Measurements from ENCODE around the gene GSK3A. TPM values are rescaled to one million over a fixed set of nuclear protein-coding genes. Genes with fewer than 3 reads are reported as not detected.

Gene GSK3A
- total and polyA plus RNA-seq, 2 of the 8 experiments (the other 6 are each of a cell fraction or from before 2014, with no cell fraction given) = 55.3 to 84.0 TPM

DNA sequence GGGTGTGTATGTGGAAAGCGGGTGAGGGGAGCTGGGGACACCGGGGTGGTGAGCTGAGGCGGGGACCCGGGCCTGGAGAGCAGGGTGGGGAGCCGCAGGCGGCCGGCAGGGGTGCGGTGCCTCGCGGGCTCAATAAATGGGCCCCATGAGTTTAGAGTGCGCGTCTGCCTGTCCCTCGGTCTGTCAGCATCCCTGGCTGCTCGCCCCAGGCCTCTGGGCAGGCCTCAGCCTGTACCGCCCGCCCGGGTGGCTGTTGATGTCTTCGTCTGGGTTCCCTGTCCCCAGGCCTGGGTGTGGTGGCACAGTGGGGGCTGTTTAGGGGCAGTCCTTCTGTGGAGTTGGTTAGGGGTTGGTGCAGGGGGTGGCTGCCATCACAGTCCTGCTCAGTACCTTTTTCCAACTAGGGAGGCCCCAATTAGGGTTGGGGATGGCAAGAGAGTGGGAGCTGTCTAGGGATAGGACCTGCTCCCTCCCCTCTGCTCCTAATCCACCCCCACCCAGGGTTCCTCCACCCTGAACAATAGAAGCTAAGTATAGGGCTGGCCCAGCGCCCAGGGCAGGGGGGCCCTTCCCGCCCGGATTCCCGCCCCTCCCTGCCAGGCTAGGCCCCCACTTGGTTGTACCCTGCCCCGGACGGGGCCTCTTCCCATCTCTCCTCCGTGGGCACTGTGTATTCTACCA, 38.9 kb upstream of the GSK3A start:
- no peak overlapping the region for H3K23ac ChIP-seq (ENCODE audit: insufficient read length)
- H3K9me3 ChIP-seq (ENCODE audit: insufficient read depth in 2 of 2, low read depth in 1 of 2, low read length in 1 of 2) = no peaks in the 10 kb centered on the region
- H2BK12ac ChIP-seq (ENCODE audit: low read depth, low read length) = 0 out of 2 replicates have a peak overlapping the region, but pooled peaks have one; percentile 69
- 10% methylated on average over 16 of the region's 25 CpGs; no CpG with 5 or more reads in 1 of the 2 experiments for WGBS, 2 experiments (ENCODE audit: extremely low coverage in 1 of 2, insufficient coverage in 1 of 2, insufficient read length in 1 of 2, insufficient replicate concordance in 2 of 2, low coverage in 1 of 2, low lambda C conversion rate in 2 of 2, missing lambda C conversion rate in 1 of 2)
- peak overlapping the region; percentile 81 to 96 for H3K4me2 ChIP-seq (ENCODE audit: insufficient read depth in 1 of 2, low read depth in 2 of 2, low read length in 2 of 2)
- no peak overlapping the region for H2BK120ac ChIP-seq (replicated peaks; ENCODE audit: low read depth, low read length)
- H4K5ac ChIP-seq (ENCODE audit: insufficient read length, low read depth, low read length) = peak overlapping the region; percentile 23
- peaks cover 3 to 14% of the 10 kb centered on the region in 2 experiments for H4K20me1 ChIP-seq (replicated peaks in 1 of 2; ENCODE audit: control insufficient read depth in 1 of 2, insufficient read depth in 2 of 2, low read length in 2 of 2)
- H3K18ac ChIP-seq (ENCODE audit: extremely low read depth, low read length) = peak overlapping the region; percentile 83
- H3K14ac ChIP-seq (ENCODE audit: insufficient read length) = no peak overlapping the region
- no peak overlapping the region for H2BK15ac ChIP-seq (ENCODE audit: low read length)
- H3K9ac ChIP-seq (replicated peaks in 1 of 4; ENCODE audit: extremely low read depth in 1 of 4, low read depth in 3 of 4, low read length in 3 of 4) = peak overlapping the region in 1 of 4 experiments; percentile 16; a peak in 1 of 7 replicates
- FAIRE-seq = no peak
- peaks cover 21% of the 10 kb centered on the region for H3K79me1 ChIP-seq (ENCODE audit: low read depth, low read length)
- H3K23me2 ChIP-seq (ENCODE audit: low read depth, low read length) = peaks cover 30% of the 10 kb centered on the region
- peak in 1 of 2 experiments; percentile 73 for DNase-seq (ENCODE audit: low read depth in 1 of 2, low spot score in 2 of 2)
- H2BK20ac ChIP-seq (ENCODE audit: low read length) = peak overlapping the region; percentile 61; the same call in 1 of the 2 replicates
- no peak overlapping the region for H3K27ac ChIP-seq (ENCODE audit: low read depth, low read length)
- no peak overlapping the region for H3K4ac ChIP-seq (replicated peaks; ENCODE audit: insufficient read length, low read depth, low read length)
- peaks cover 9 to 46% (median 29%) of the 10 kb centered on the region in 4 experiments for H3K4me1 ChIP-seq (replicated peaks in 1 of 4; ENCODE audit: control insufficient read depth in 3 of 4, insufficient read depth in 4 of 4, low read length in 3 of 4)
- CTCF ChIA-PET (ENCODE audit: partially characterized antibody) = interaction anchor here (0.5 to 7.4 kb wide), 7 partner anchors 11 to 173 kb away, joined by 4 to 260 read pairs (median 5); partner anchors contain the start of gene GSK3A
- H3K56ac ChIP-seq (replicated peaks; ENCODE audit: insufficient read length, low read depth, low read length) = peak overlapping the region; percentile 35
- H3K79me2 ChIP-seq (ENCODE audit: control insufficient read depth in 1 of 2, insufficient read depth in 2 of 2, low read length in 2 of 2) = peaks cover 0 to 22% of the 10 kb centered on the region in 2 experiments; a peak in 2 of 4 replicates
- no peaks in the 10 kb centered on the region for H3K36me3 ChIP-seq (ENCODE audit: control insufficient read depth in 2 of 4, insufficient read depth in 4 of 4, low read length in 3 of 4)
- peak overlapping the region; percentile 89; the same call in 1 of the 2 replicates for H2BK5ac ChIP-seq (ENCODE audit: low read depth, low read length)
- peak overlapping the region; percentile 60 for H4K91ac ChIP-seq (replicated peaks; ENCODE audit: insufficient read length, low read length)
- peak overlapping the region; percentile 46 to 81 (median 52) for H3K4me3 ChIP-seq (ENCODE audit: extremely low read depth in 1 of 4, insufficient read depth in 2 of 4, low read depth in 3 of 4, low read length in 4 of 4)
- POLR2A ChIA-PET (ENCODE audit: partially characterized antibody) = interaction anchor here (0.6 to 6.5 kb wide), 16 partner anchors 10 to 205 kb away, joined by 3 to 68 read pairs (median 4); partner anchors contain the start of genes CIC, ERF, PAFAH1B3 and PRR19
- no peak overlapping the region; the same call in 1 of the 2 replicates for H4K8ac ChIP-seq (ENCODE audit: extremely low read depth, insufficient read depth, low read length)
- H3K27me3 ChIP-seq (replicated peaks in 1 of 4; ENCODE audit: control insufficient read depth in 3 of 4, extremely low read depth in 1 of 4, insufficient read depth in 3 of 4, low read length in 3 of 4) = no peaks in the 10 kb centered on the region
- no peak overlapping the region for H2AK5ac ChIP-seq (ENCODE audit: low read depth, low read length)
- no peak overlapping the region for H2AFZ ChIP-seq (ENCODE audit: low read length)
- no peak for TF ChIP-seq SAP30 (IDR thresholded peaks at IDR 0.05; ENCODE audit: insufficient read depth, insufficient replicate concordance, low read length)
- TF ChIP-seq CHD1 (IDR thresholded peaks at IDR 0.05; ENCODE audit: low read depth, low read length) = no peak
- no peak for TF ChIP-seq RFX5 (IDR thresholded peaks at IDR 0.05; ENCODE audit: borderline replicate concordance, low read depth, low read length)
- 0 out of 2 replicates have a peak, but pooled peaks have one; percentile 15 for TF ChIP-seq RBBP5 (IDR thresholded peaks at IDR 0.05; ENCODE audit: borderline replicate concordance, low read depth, low read length)
- peak; percentile 4 for TF ChIP-seq KDM4A (IDR thresholded peaks at IDR 0.05; ENCODE audit: low read depth, low read length, severe bottlenecking)
- TF ChIP-seq, protein P1, sequence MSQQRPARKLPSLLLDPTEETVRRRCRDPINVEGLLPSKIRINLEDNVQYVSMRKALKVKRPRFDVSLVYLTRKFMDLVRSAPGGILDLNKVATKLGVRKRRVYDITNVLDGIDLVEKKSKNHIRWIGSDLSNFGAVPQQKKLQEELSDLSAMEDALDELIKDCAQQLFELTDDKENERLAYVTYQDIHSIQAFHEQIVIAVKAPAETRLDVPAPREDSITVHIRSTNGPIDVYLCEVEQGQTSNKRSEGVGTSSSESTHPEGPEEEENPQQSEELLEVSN (IDR thresholded peaks at IDR 0.05) = no peak
- TF ChIP-seq CBX5 (IDR thresholded peaks at IDR 0.05; ENCODE audit: low read depth, low read length) = no peak
- no peak for TF ChIP-seq EP300 (IDR thresholded peaks at IDR 0.05; ENCODE audit: borderline replicate concordance in 1 of 2, low read depth in 2 of 2, low read length in 2 of 2)
- no peak for TF ChIP-seq TAF7 (optimal IDR thresholded peaks at IDR 0.05; ENCODE audit: borderline replicate concordance, low read depth, low read length)
- TF ChIP-seq EGR1 (IDR thresholded peaks at IDR 0.05; ENCODE audit: borderline replicate concordance, low read depth, low read length) = 0 out of 2 replicates have a peak, but pooled peaks have one; percentile 36
